DMS114 treated with DMSO at 0.1 percent for 48 hours (cell line): ENCODE results near the gene ADAM11.
"Not testable (repeated sequence)": the region's sequence is repeated elsewhere in the genome, so short reads cannot be mapped to it uniquely, and the experiment has no call there.

Experiments used
- DNase-seq: peaks from one replicate; lab custom pipeline; 2025; ENCODE audit not compliant: unreplicated experiment; lab: John Stamatoyannopoulos, UW

ADAM11 gene

GRCh38 chr17:44794851-44795413 lies 36.1 kb downstream of the ADAM11 start:
- DNase-seq, result no peak

GRCh38 chr17:44795421-44795820 lies 36.6 kb downstream of the ADAM11 start:
- no peak for DNase-seq

GRCh38 chr17:44795928-44796327 lies 37.1 kb downstream of the ADAM11 start:
- no peak for DNase-seq

GRCh38 chr17:44796731-44797130 lies 37.9 kb downstream of the ADAM11 start:
- no peak for DNase-seq

GRCh38 chr17:44797802-44798201 lies 39.0 kb downstream of the ADAM11 start:
- no peak for DNase-seq

- no peak for DNase-seq
Observed at GRCh38 chr17:44798356-44798755, 39.6 kb downstream of the ADAM11 start.

- DNase-seq, result no peak
Observed at GRCh38 chr17:44801880-44802279, 43.1 kb downstream of the ADAM11 start.

GRCh38 chr17:44804302-44805089 lies 45.7 kb downstream of the ADAM11 start:
- no peak for DNase-seq

- no peak for DNase-seq
Observed at GRCh38 chr17:44807093-44807816, 48.5 kb downstream of the ADAM11 start.

- no peak for DNase-seq
Observed at GRCh38 chr17:44807817-44808155, 49.0 kb downstream of the ADAM11 start.

- DNase-seq, result no peak
Observed at GRCh38 chr17:44808156-44808555, 49.4 kb downstream of the ADAM11 start.

- not testable (repeated sequence) for DNase-seq
Observed at GRCh38 chr17:44808656-44809388, 50.0 kb downstream of the ADAM11 start.

- DNase-seq, result no peak
Observed at GRCh38 chr17:44812263-44812662, 53.5 kb downstream of the ADAM11 start.

GRCh38 chr17:44818508-44818907 lies 59.7 kb downstream of the ADAM11 start:
- DNase-seq, result not testable (repeated sequence)

- no peak for DNase-seq
Observed at GRCh38 chr17:44820631-44821212, 61.9 kb downstream of the ADAM11 start.

- not testable (repeated sequence) for DNase-seq
Observed at GRCh38 chr17:44825236-44825635, 66.4 kb downstream of the ADAM11 start.

- DNase-seq, result no peak
Observed at GRCh38 chr17:44826123-44826790, 67.5 kb downstream of the ADAM11 start.

GRCh38 chr17:44827863-44828262 lies 69.1 kb downstream of the ADAM11 start:
- DNase-seq, result no peak

GRCh38 chr17:44828919-44829522 lies 70.2 kb downstream of the ADAM11 start:
- peak; percentile 42 for DNase-seq
